IMR-90 (cell line): ENCODE results near the gene TSC2. TPM values are rescaled to one million over a fixed set of nuclear protein-coding genes. Genes with fewer than 3 reads are reported as not detected.

Experiments
- ATAC-seq: fragments of 200-7000 bp; cut with Tn5 transposase; 2 replicates; pipeline ENCODE4 v1.9.1; 2020; ENCODE audit warnings: low read depth, mild to moderate bottlenecking, moderate library complexity
- BruUV-seq: library from RNA; stranded (reverse); fragments of 400-500 nt; replicated peaks from 2 replicates; lab custom pipeline; 2021; lab: Mats Ljungman, UMichigan
- CTCF ChIA-PET: fragments of 300-600 bp; formaldehyde crosslinking; extraction: SDS; loops from one replicate; lab custom pipeline; 2021; ENCODE audit warnings: antibody characterized with exemption; lab: Yijun Ruan, JAX
- POLR2A ChIA-PET: fragments of 300-600 bp; sonication (Branson Sonifier 250); formaldehyde crosslinking; loops from one replicate; lab custom pipeline; 2022; ENCODE audit warnings: antibody characterized with exemption; ENCODE audit not compliant: unreplicated experiment; lab: Charles Lee
- DNase-seq: peaks from one replicate; pipeline ENCODE4 v3.0.0; 2013
- H2AFZ ChIP-seq: replicated peaks from 2 replicates; pipeline ENCODE3; 2013; ENCODE audit warnings: low read length, mild to moderate bottlenecking; ENCODE audit not compliant: poor library complexity
- H2AK5ac ChIP-seq: 2 replicates; pipeline ENCODE4 v1.6.1; 2013; ENCODE audit warnings: low read depth, low read length, inconsistent platforms
- H2AK9ac ChIP-seq: replicated peaks from 2 replicates; pipeline ENCODE3; 2013; ENCODE audit warnings: mild to moderate bottlenecking, low read depth, low read length, moderate library complexity; ENCODE audit not compliant: poor library complexity
- H2BK120ac ChIP-seq: 2 replicates; pipeline ENCODE4 v1.6.1; 2013; ENCODE audit warnings: low read depth, low read length, inconsistent platforms
- H2BK15ac ChIP-seq: 3 replicates; pipeline ENCODE4 v1.6.1; 2013; ENCODE audit warnings: low read depth, low read length, inconsistent platforms
- H2BK20ac ChIP-seq: 2 replicates; pipeline ENCODE4 v1.6.1; 2013; ENCODE audit warnings: low read depth, mild to moderate bottlenecking, inconsistent platforms, low read length, moderate library complexity
- H2BK5ac ChIP-seq: 2 replicates; pipeline ENCODE4 v1.6.1; 2013; ENCODE audit warnings: mild to moderate bottlenecking, low read depth, low read length, inconsistent platforms; ENCODE audit not compliant: poor library complexity, severe bottlenecking
- H3K14ac ChIP-seq: replicated peaks from 2 replicates; pipeline ENCODE4 v1.6.1; 2013; ENCODE audit warnings: low read depth, low read length, inconsistent platforms
- H3K18ac ChIP-seq: 2 replicates; pipeline ENCODE4 v1.6.1; 2013; ENCODE audit warnings: low read depth, low read length, control low read depth
- H3K23ac ChIP-seq: 2 replicates; pipeline ENCODE4 v1.6.1; 2013; ENCODE audit warnings: low read depth, low read length, inconsistent platforms
- H3K27ac ChIP-seq: 2 replicates; pipeline ENCODE4 v1.5.1; 2013; ENCODE audit warnings: mild to moderate bottlenecking, control low read depth, low read length; ENCODE audit not compliant: insufficient read depth
- H3K27me3 ChIP-seq: 2 replicates; pipeline ENCODE4 v1.6.1; 2013; ENCODE audit warnings: low read length; ENCODE audit not compliant: control insufficient read depth, insufficient read depth
- H3K36me3 ChIP-seq: 2 replicates; pipeline ENCODE4 v1.6.1; 2013; ENCODE audit warnings: low read length, mixed read lengths; ENCODE audit not compliant: control insufficient read depth, insufficient read depth
- H3K4ac ChIP-seq: 2 replicates; pipeline ENCODE4 v1.6.1; 2013; ENCODE audit warnings: low read depth, low read length, inconsistent platforms
- H3K4me1 ChIP-seq: 2 replicates; pipeline ENCODE4 v1.6.1; 2013; ENCODE audit warnings: low read length, mixed read lengths; ENCODE audit not compliant: control insufficient read depth, insufficient read depth
- H3K4me2 ChIP-seq: 2 replicates; pipeline ENCODE4 v1.6.1; 2013; ENCODE audit warnings: low read depth, mild to moderate bottlenecking, control low read depth, low read length, moderate library complexity
- H3K4me3 ChIP-seq: 2 replicates; pipeline ENCODE4 v1.5.1; 2013; ENCODE audit warnings: low read depth, mild to moderate bottlenecking, control low read depth, low read length, moderate library complexity; ENCODE audit not compliant: insufficient read depth
- H3K56ac ChIP-seq: 2 replicates; pipeline ENCODE4 v1.6.1; 2013; ENCODE audit warnings: low read length, inconsistent platforms; ENCODE audit not compliant: insufficient read depth; ENCODE audit errors: extremely low read depth
- H3K79me1 ChIP-seq, 2 experiments: 2 replicates each; pipeline ENCODE4 v1.6.1; 2013; ENCODE audit warnings: low read length in 2 of 2, inconsistent platforms in 1 of 2, low read depth in 1 of 2
- H3K9ac ChIP-seq: 2 replicates; pipeline ENCODE4 v1.6.1; 2013; ENCODE audit warnings: low read depth, low read length, control low read depth
- H3K9me1 ChIP-seq: 2 replicates; pipeline ENCODE4 v1.6.1; 2013; ENCODE audit warnings: low read length, inconsistent platforms; ENCODE audit not compliant: insufficient read depth
- H3K9me3 ChIP-seq: 2 replicates; pipeline ENCODE4 v1.6.1; 2013; ENCODE audit warnings: low read length; ENCODE audit not compliant: control insufficient read depth, insufficient read depth
- H4K20me1 ChIP-seq: 2 replicates; pipeline ENCODE4 v1.6.1; 2013; ENCODE audit warnings: low read length, inconsistent platforms; ENCODE audit not compliant: insufficient read depth
- H4K5ac ChIP-seq: 2 replicates; pipeline ENCODE4 v1.6.1; 2013; ENCODE audit warnings: mild to moderate bottlenecking, low read depth, low read length, control low read depth
- H4K8ac ChIP-seq, 2 experiments: 2 replicates each; pipeline ENCODE4 v1.6.1; 2013; ENCODE audit warnings: low read depth in 2 of 2, low read length in 2 of 2, control low read depth in 1 of 2, inconsistent platforms in 1 of 2
- H4K91ac ChIP-seq: 2 replicates; pipeline ENCODE4 v1.6.1; 2013; ENCODE audit warnings: low read depth, low read length, inconsistent platforms; ENCODE audit not compliant: insufficient read depth
- BHLHE40 ChIP-seq: fragments of 150-350 bp; IDR thresholded peaks from 2 replicates; pipeline ENCODE4 v1.6.1; 2016; ENCODE audit warnings: mild to moderate bottlenecking, low read depth, low read length
- CEBPB ChIP-seq: IDR thresholded peaks from 2 replicates; pipeline ENCODE4 v1.6.1; 2012; ENCODE audit warnings: low read depth, low read length, improper control_type of control experiment
- CHD1 ChIP-seq: IDR thresholded peaks from 2 replicates; pipeline ENCODE4 v1.6.1; 2012; ENCODE audit warnings: low read depth, low read length, improper control_type of control experiment
- CTCF ChIP-seq: conservative IDR thresholded peaks from 2 replicates; pipeline ENCODE4 v1.5.1; 2012; ENCODE audit warnings: mild to moderate bottlenecking, low read depth, low read length, improper control_type of control experiment
- ELK1 ChIP-seq: fragments of 150-350 bp; IDR thresholded peaks from 2 replicates; pipeline ENCODE4 v1.6.1; 2016; ENCODE audit warnings: low read depth, mild to moderate bottlenecking, low read length, moderate library complexity, borderline replicate concordance
- FOS ChIP-seq: fragments of 150-350 bp; IDR thresholded peaks from 2 replicates; pipeline ENCODE4 v1.6.1; 2016; ENCODE audit warnings: low read depth, low read length
- MAZ ChIP-seq: IDR thresholded peaks from 2 replicates; pipeline ENCODE4 v1.6.1; 2012; ENCODE audit warnings: low read depth, mild to moderate bottlenecking, low read length, improper control_type of control experiment, moderate library complexity, borderline replicate concordance
- MXI1 ChIP-seq: IDR thresholded peaks from 2 replicates; pipeline ENCODE4 v1.6.1; 2012; ENCODE audit warnings: low read depth, mild to moderate bottlenecking, low read length, moderate library complexity, borderline replicate concordance
- RAD21 ChIP-seq: IDR thresholded peaks from 2 replicates; pipeline ENCODE4 v1.6.1; 2012; ENCODE audit warnings: low read length, improper control_type of control experiment
- RCOR1 ChIP-seq: IDR thresholded peaks from 2 replicates; pipeline ENCODE4 v1.6.1; 2012; ENCODE audit warnings: mild to moderate bottlenecking, low read length, improper control_type of control experiment; ENCODE audit not compliant: insufficient replicate concordance
- RFX5 ChIP-seq: IDR thresholded peaks from 2 replicates; pipeline ENCODE4 v1.8.0; 2012; ENCODE audit warnings: low read depth, mild to moderate bottlenecking, low read length, moderate library complexity
- SMC3 ChIP-seq: fragments of 150-350 bp; IDR thresholded peaks from 2 replicates; pipeline ENCODE4 v1.6.1; 2016; ENCODE audit warnings: low read depth, mild to moderate bottlenecking, antibody characterized with exemption, low read length, moderate library complexity
- USF2 ChIP-seq: fragments of 150-350 bp; IDR thresholded peaks from 2 replicates; pipeline ENCODE4 v1.6.1; 2017; ENCODE audit warnings: mild to moderate bottlenecking, antibody characterized with exemption, low read length, low read depth
- WGBS, 2 experiments: methylation state at CpG; one replicate each; pipeline versions ENCODE4 v1.1.5 to v1.1.7; 2013; ENCODE audit warnings: missing lambda C conversion rate in 2 of 2; ENCODE audit not compliant: insufficient read length in 1 of 2; ENCODE audit errors: extremely low coverage in 2 of 2; 5-methylcytosine and 5-hydroxymethylcytosine counted together
- dilution Hi-C: fragments of 300-500 bp; cut with HindIII; formaldehyde crosslinking; loops from one replicate; pipeline ENCODE4 v1.14.3; 2018; ENCODE audit warnings: low sequenced_read_pairs; ENCODE audit not compliant: unreplicated experiment
- in situ Hi-C: fragments of 300-500 bp; cut with MboI; formaldehyde crosslinking; loops from 3 replicates; pipeline ENCODE4 v1.14.3; 2019; ENCODE audit warnings: low sequenced_read_pairs, inconsistent platforms, mixed read lengths
- intact Hi-C: fragments of 100-400 bp; cut with micrococcal nuclease; formaldehyde crosslinking; loops from 2 replicates; pipeline ENCODE4 v1.10.0; 2022
- polyA plus RNA-seq, 3 experiments: library from polyadenylated mRNA; depleted of rRNA; stranded (reverse); fragments of >200 nt; gene quantifications; 2 replicates each; pipeline ENCODE4 v1.2.3, GENCODE V29; 2012; ENCODE audit warnings: low replicate concordance in 1 of 3
- total RNA-seq: library from RNA; depleted of rRNA; stranded (reverse); fragments of >200 nt; gene quantifications from 2 replicates; pipeline ENCODE4 v1.2.3, GENCODE V29; 2012

The TSC2 gene
- total and polyA plus RNA-seq, 2 of the 4 experiments (the other 2 are of a cell fraction) = 31.4 to 88.6 TPM

GRCh38 chr16:2085669-2086068 is 37.9 kb downstream of the TSC2 start:
- no peak overlapping the region for H3K4me3 ChIP-seq
- H3K9me1 ChIP-seq = no peaks in the 10 kb centered on the region
- BruUV-seq = no TSS peak
- H2AK5ac ChIP-seq = no peak overlapping the region
- no peak overlapping the region for H3K4me2 ChIP-seq
- DNase-seq (no peak), ATAC-seq (peak; percentile 12; the same call in 1 of the 2 replicates)
- no peaks in the 10 kb centered on the region for H3K27me3 ChIP-seq
- no peak overlapping the region for H3K23ac ChIP-seq
- no peak overlapping the region for H2AK9ac ChIP-seq
- peaks cover 0 to 3% of the 10 kb centered on the region in 2 experiments; a peak in 1 of 4 replicates for H3K79me1 ChIP-seq
- H4K8ac ChIP-seq = no peak overlapping the region
- no peak overlapping the region for H4K5ac ChIP-seq
- WGBS, 2 experiments = 100% methylated on average over 1 of the region's 14 CpGs; no CpG with 5 or more reads in 1 of the 2 experiments
- no peaks in the 10 kb centered on the region for H3K9me3 ChIP-seq
- no peak overlapping the region for H3K14ac ChIP-seq
- in situ Hi-C loops = no loop called here
- H4K91ac ChIP-seq = no peak overlapping the region
- no peak overlapping the region for H3K9ac ChIP-seq
- ChIA-PET CTCF (no interaction called here), POLR2A (no interaction called here)
- no peak overlapping the region for H2BK15ac ChIP-seq
- H3K27ac ChIP-seq = no peak overlapping the region
- H4K20me1 ChIP-seq = peaks cover 25% of the 10 kb centered on the region
- intact Hi-C loops = no loop called here
- no peak overlapping the region for H2BK120ac ChIP-seq
- dilution Hi-C loops = no loop called here
- peaks cover 3% of the 10 kb centered on the region; the same call in 1 of the 2 replicates for H3K4me1 ChIP-seq
- H2BK5ac ChIP-seq = no peak overlapping the region
- no peak overlapping the region for H3K56ac ChIP-seq
- peaks cover 87% of the 10 kb centered on the region for H3K36me3 ChIP-seq
- peak overlapping the region; percentile 56 for H2AFZ ChIP-seq
- H3K18ac ChIP-seq = no peak overlapping the region
- H3K4ac ChIP-seq = no peak overlapping the region
- TF ChIP-seq SMC3 = no peak
- TF ChIP-seq ELK1 = no peak
- TF ChIP-seq USF2 = no peak
- TF ChIP-seq CEBPB = no peak
- TF ChIP-seq RAD21 = no peak
- no peak for TF ChIP-seq BHLHE40
- no peak for TF ChIP-seq RCOR1
- no peak for TF ChIP-seq RFX5
- TF ChIP-seq CTCF = no peak
- no peak for TF ChIP-seq MXI1
- no peak for TF ChIP-seq FOS
- no peak for TF ChIP-seq MAZ
- no peak for TF ChIP-seq CHD1
- H2BK20ac ChIP-seq = no peak overlapping the region
